HG03520 (cell line): Measurements from ENCODE around the gene CASKIN2.
"Not testable (repeated sequence)": the region's sequence is repeated elsewhere in the genome, so short reads cannot be mapped to it uniquely, and the experiment has no call there.

Experiments used
- ATAC-seq: cut with Tn5 transposase; IDR thresholded peaks from one replicate; pipeline ENCODE4 v1.9.1; 2021; ENCODE audit warnings: mild to moderate bottlenecking, moderate library complexity; ENCODE audit not compliant: unreplicated experiment

Gene CASKIN2

GRCh38 chr17:75521290-75521689 lies 6.0 kb upstream of the CASKIN2 start:
- ATAC-seq: no peak

- not testable (repeated sequence) for ATAC-seq
Observed at GRCh38 chr17:75520413-75520812, 5.1 kb upstream of the CASKIN2 start.

- ATAC-seq: no peak
Observed at GRCh38 chr17:75518983-75519537, 3.7 kb upstream of the CASKIN2 start.

- no peak for ATAC-seq
Observed at GRCh38 chr17:75518201-75518600, 2.9 kb upstream of the CASKIN2 start.

- ATAC-seq: no peak
Observed at GRCh38 chr17:75517297-75517865, 2.0 kb upstream of the CASKIN2 start.

GRCh38 chr17:75516619-75517296 lies 1.4 kb upstream of the CASKIN2 start:
- no peak for ATAC-seq

GRCh38 chr17:75516255-75516618 lies 900 bp upstream of the CASKIN2 start, which contains the start of gene TSEN54:
Gene TSEN54 (plus strand): TSS chr17:75516528. CDS start chr17:75516561, 33 bp downstream.
- peak; percentile 69 for ATAC-seq

- ATAC-seq: no peak
Observed at GRCh38 chr17:75514919-75515495, 330 bp downstream of the CASKIN2 start.

- ATAC-seq: no peak
Observed at GRCh38 chr17:75514299-75514918, 928 bp downstream of the CASKIN2 start.

- no peak for ATAC-seq
Observed at GRCh38 chr17:75513641-75514000, 1.7 kb downstream of the CASKIN2 start.

GRCh38 chr17:75512926-75513640 lies 2.3 kb downstream of the CASKIN2 start:
- no peak for ATAC-seq

GRCh38 chr17:75511610-75512575 lies 3.4 kb downstream of the CASKIN2 start:
- ATAC-seq: no peak

GRCh38 chr17:75511270-75511609 lies 4.1 kb downstream of the CASKIN2 start:
- ATAC-seq: no peak

- no peak for ATAC-seq
Observed at GRCh38 chr17:75509528-75510258, 5.6 kb downstream of the CASKIN2 start.

- ATAC-seq: no peak
Observed at GRCh38 chr17:75508931-75509361, 6.4 kb downstream of the CASKIN2 start.

- ATAC-seq: no peak
Observed at GRCh38 chr17:75507733-75508719, 7.3 kb downstream of the CASKIN2 start.

GRCh38 chr17:75506888-75507287 lies 8.4 kb downstream of the CASKIN2 start:
- no peak for ATAC-seq

GRCh38 chr17:75506134-75506533 lies 9.2 kb downstream of the CASKIN2 start:
- no peak for ATAC-seq
